Effector CD8-positive, alpha-beta T cell (primary cell): ENCODE results near the gene PSMD2.
"Not testable (repeated sequence)": the region's sequence is repeated elsewhere in the genome, so short reads cannot be mapped to it uniquely, and the experiment has no call there.

ENCODE experiments used
- DNase-seq: peaks from one replicate; lab custom pipeline; 2025; lab: John Stamatoyannopoulos, UW

The PSMD2 gene

GRCh38 chr3:184339001-184339400 lies 40.0 kb downstream of the PSMD2 start:
- DNase-seq, result no peak

GRCh38 chr3:184339451-184340135 lies 40.6 kb downstream of the PSMD2 start:
- not testable (repeated sequence) for DNase-seq

- no peak for DNase-seq
Observed at GRCh38 chr3:184341925-184342324, 42.9 kb downstream of the PSMD2 start.

GRCh38 chr3:184343200-184343876 lies 44.3 kb downstream of the PSMD2 start:
- DNase-seq, result no peak

GRCh38 chr3:184344579-184345316 lies 45.7 kb downstream of the PSMD2 start:
- no peak for DNase-seq

GRCh38 chr3:184345317-184346144 lies 46.5 kb downstream of the PSMD2 start:
- no peak for DNase-seq

- DNase-seq, result no peak
Observed at GRCh38 chr3:184346480-184347190, 47.6 kb downstream of the PSMD2 start.

- no peak for DNase-seq
Observed at GRCh38 chr3:184347321-184348056, 48.4 kb downstream of the PSMD2 start.

- DNase-seq, result no peak
Observed at GRCh38 chr3:184348057-184348382, 49.0 kb downstream of the PSMD2 start.

GRCh38 chr3:184349563-184350470 lies 50.8 kb downstream of the PSMD2 start:
- DNase-seq, result no peak

- no peak for DNase-seq
Observed at GRCh38 chr3:184350618-184351017, 51.6 kb downstream of the PSMD2 start.

GRCh38 chr3:184351511-184352148 lies 52.6 kb downstream of the PSMD2 start:
- DNase-seq, result no peak

- no peak for DNase-seq
Observed at GRCh38 chr3:184352149-184352785, 53.2 kb downstream of the PSMD2 start.

- no peak for DNase-seq
Observed at GRCh38 chr3:184352897-184353545, 54.0 kb downstream of the PSMD2 start.

- DNase-seq, result no peak
Observed at GRCh38 chr3:184353546-184353941, 54.5 kb downstream of the PSMD2 start.

GRCh38 chr3:184354121-184354728 lies 55.2 kb downstream of the PSMD2 start:
- DNase-seq, result peak; percentile 55

- no peak for DNase-seq
Observed at GRCh38 chr3:184354754-184355153, 55.7 kb downstream of the PSMD2 start.
